H9 (cell line): ENCODE data around the gene FRMPD1. TPM values are rescaled to one million over a fixed set of nuclear protein-coding genes. Genes with fewer than 3 reads are reported as not detected.

Experiments used
- DNase-seq: peaks from one replicate; pipeline ENCODE4 v3.0.0-alpha.2; 2017
- H2AFZ ChIP-seq: one replicate; pipeline ENCODE4 v1.6.1; 2013; ENCODE audit warnings: mild to moderate bottlenecking, low read length, control low read depth, moderate library complexity
- H2AK5ac ChIP-seq: 2 replicates; pipeline ENCODE4 v1.6.1; 2013; ENCODE audit warnings: low read length, control low read depth, mixed read lengths; ENCODE audit not compliant: insufficient read length
- H2BK120ac ChIP-seq: one replicate; pipeline ENCODE4 v1.6.1; 2013; ENCODE audit warnings: low read depth, mild to moderate bottlenecking, low read length, control low read depth, inconsistent platforms; ENCODE audit not compliant: poor library complexity, severe bottlenecking
- H2BK12ac ChIP-seq: 2 replicates; pipeline ENCODE4 v1.6.1; 2013; ENCODE audit warnings: low read length, control low read depth, mixed read lengths, low read depth; ENCODE audit not compliant: insufficient read length
- H2BK15ac ChIP-seq: 2 replicates; pipeline ENCODE4 v1.6.1; 2013; ENCODE audit warnings: low read depth, low read length, control low read depth
- H2BK20ac ChIP-seq: one replicate; pipeline ENCODE4 v1.6.1; 2013; ENCODE audit warnings: low read depth, mild to moderate bottlenecking, low read length, control low read depth, inconsistent platforms; ENCODE audit not compliant: poor library complexity, severe bottlenecking
- H2BK5ac ChIP-seq: 2 replicates; pipeline ENCODE4 v1.6.1; 2013; ENCODE audit warnings: low read length, control low read depth, mixed read lengths; ENCODE audit not compliant: insufficient read length
- H3K14ac ChIP-seq: 2 replicates; pipeline ENCODE4 v1.6.1; 2013; ENCODE audit warnings: low read length, control low read depth; ENCODE audit not compliant: insufficient read depth
- H3K18ac ChIP-seq: 2 replicates; pipeline ENCODE4 v1.6.1; 2013; ENCODE audit warnings: low read depth, mild to moderate bottlenecking, mixed read lengths, low read length, control low read depth; ENCODE audit not compliant: insufficient read length
- H3K23ac ChIP-seq: 2 replicates; pipeline ENCODE4 v1.6.1; 2013; ENCODE audit warnings: low read length, control low read depth, mixed read lengths, low read depth; ENCODE audit not compliant: insufficient read length
- H3K23me2 ChIP-seq: 2 replicates; pipeline ENCODE4 v1.6.1; 2013; ENCODE audit warnings: low read depth, mild to moderate bottlenecking, mixed read lengths, low read length, control low read depth; ENCODE audit not compliant: insufficient read length, poor library complexity, severe bottlenecking
- H3K27ac ChIP-seq: 2 replicates; pipeline ENCODE4 v1.5.1; 2013; ENCODE audit warnings: low read length, control low read depth, mixed read lengths, low read depth; ENCODE audit not compliant: insufficient read length
- H3K27me3 ChIP-seq: 2 replicates; pipeline ENCODE4 v1.6.1; 2013; ENCODE audit warnings: low read length, control low read depth, inconsistent platforms; ENCODE audit not compliant: insufficient read depth
- H3K4ac ChIP-seq: 2 replicates; pipeline ENCODE4 v1.6.1; 2013; ENCODE audit warnings: low read depth, mild to moderate bottlenecking, control low read depth, inconsistent platforms, low read length, moderate library complexity
- H3K4me1 ChIP-seq: 2 replicates; pipeline ENCODE4 v1.6.1; 2013; ENCODE audit warnings: low read length, control low read depth, inconsistent platforms; ENCODE audit not compliant: insufficient read depth
- H3K4me2 ChIP-seq: 2 replicates; pipeline ENCODE4 v1.6.1; 2013; ENCODE audit warnings: low read length, control low read depth, mixed read lengths; ENCODE audit not compliant: insufficient read length, insufficient read depth
- H3K56ac ChIP-seq: 2 replicates; pipeline ENCODE4 v1.6.1; 2013; ENCODE audit warnings: low read depth, mild to moderate bottlenecking, mixed read lengths, low read length, control low read depth; ENCODE audit not compliant: insufficient read length
- H3K79me1 ChIP-seq: 2 replicates; pipeline ENCODE4 v1.6.1; 2013; ENCODE audit warnings: low read depth, mild to moderate bottlenecking, moderate library complexity, low read length, control low read depth, inconsistent platforms; ENCODE audit not compliant: insufficient read depth, poor library complexity, severe bottlenecking
- H3K79me2 ChIP-seq: 2 replicates; pipeline ENCODE4 v1.6.1; 2013; ENCODE audit warnings: low read length, control low read depth, inconsistent platforms; ENCODE audit not compliant: insufficient read depth
- H3K9ac ChIP-seq: 2 replicates; pipeline ENCODE4 v1.6.1; 2013; ENCODE audit warnings: low read length, control low read depth, mixed read lengths; ENCODE audit not compliant: insufficient read length; ENCODE audit errors: extremely low read depth
- H3K9me3 ChIP-seq: one replicate; pipeline ENCODE4 v1.6.1; 2013; ENCODE audit warnings: low read depth, low read length, inconsistent platforms; ENCODE audit not compliant: control insufficient read depth
- H3T11ph ChIP-seq: one replicate; pipeline ENCODE4 v1.6.1; 2013; ENCODE audit warnings: mild to moderate bottlenecking, low read length, control low read depth, inconsistent platforms
- H4K20me1 ChIP-seq: one replicate; pipeline ENCODE4 v1.6.1; 2013; ENCODE audit not compliant: control insufficient read depth, insufficient read length, insufficient read depth
- H4K5ac ChIP-seq: 2 replicates; pipeline ENCODE4 v1.6.1; 2013; ENCODE audit warnings: low read depth, mild to moderate bottlenecking, mixed read lengths, low read length, control low read depth; ENCODE audit not compliant: insufficient read length
- H4K8ac ChIP-seq: replicated peaks from 2 replicates; pipeline ENCODE4 v1.6.1; 2013; ENCODE audit warnings: low read length, control low read depth, mixed read lengths, low read depth; ENCODE audit not compliant: insufficient read length
- H4K91ac ChIP-seq: 2 replicates; pipeline ENCODE4 v1.6.1; 2013; ENCODE audit warnings: low read depth, mild to moderate bottlenecking, moderate library complexity, mixed read lengths, low read length, control low read depth; ENCODE audit not compliant: insufficient read length
- H3K27ac Mint-ChIP-seq, 3 experiments: 2 replicates in 2 of 3; 3 replicates in 1 of 3; pipeline ENCODE4 v1.8.0; 2020 to 2021; ENCODE audit warnings: mixed read lengths in 3 of 3, mild to moderate bottlenecking in 1 of 3, moderate library complexity in 1 of 3
- H3K27me3 Mint-ChIP-seq: 2 replicates; pipeline ENCODE4 v1.8.0; 2021; ENCODE audit warnings: low read depth, mild to moderate bottlenecking, moderate library complexity, mixed read lengths
- H3K36me3 Mint-ChIP-seq, 3 experiments: 2 replicates in 2 of 3; 3 replicates in 1 of 3; pipeline ENCODE4 v1.8.0; 2020 to 2021; ENCODE audit warnings: low read depth in 3 of 3, mixed read lengths in 3 of 3; ENCODE audit not compliant: insufficient read depth in 1 of 3
- H3K4me1 Mint-ChIP-seq, 2 experiments: 2 replicates each; pipeline ENCODE4 v1.8.0; 2020; ENCODE audit warnings: mixed read lengths in 2 of 2
- H3K4me3 Mint-ChIP-seq, 2 experiments: 2 replicates in 1 of 2; 3 replicates in 1 of 2; pipeline ENCODE4 v1.8.0; 2020 to 2021; ENCODE audit warnings: mild to moderate bottlenecking in 2 of 2, mixed read lengths in 2 of 2, moderate library complexity in 1 of 2
- H3K9me3 Mint-ChIP-seq, 2 experiments: 2 replicates in 1 of 2; 3 replicates in 1 of 2; pipeline ENCODE4 v1.8.0; 2020; ENCODE audit warnings: mild to moderate bottlenecking in 2 of 2, mixed read lengths in 2 of 2, moderate library complexity in 1 of 2
- CTCF ChIP-seq: fragments of 200-600 bp; sonication (generic); conservative IDR thresholded peaks from 3 replicates; pipeline ENCODE4 v1.8.0; 2021; ENCODE audit warnings: antibody characterized with exemption, mild to moderate bottlenecking
- WGBS: extraction: QIAGEN DNeasy Blood & Tissue Kit; methylation state at CpG from one replicate; pipeline ENCODE4 v1.1.7; 2013; ENCODE audit warnings: missing lambda C conversion rate, low lambda C conversion rate, mixed read lengths; ENCODE audit not compliant: insufficient read length; ENCODE audit errors: extremely low coverage; 5-methylcytosine and 5-hydroxymethylcytosine counted together
- total RNA-seq: library from RNA; stranded (reverse); gene quantifications from 2 replicates; pipeline ENCODE4 v1.2.1, GENCODE V29; 2021

Gene FRMPD1
- total RNA-seq, 1 experiment from 2014 or later: 0.04 TPM

- Histone ChIP-seq H4K91ac (no peak overlapping the region), H3K23me2 (no peaks in the 10 kb centered on the region), H3K18ac (no peak overlapping the region), H2BK12ac (no peak overlapping the region), H3K9ac (no peak overlapping the region), H3K4me1 (no peaks in the 10 kb centered on the region), H3K56ac (no peak overlapping the region), H3T11ph (no peak overlapping the region), H4K20me1 (no peaks in the 10 kb centered on the region), H3K79me1 (no peaks in the 10 kb centered on the region), H3K27me3 (no peaks in the 10 kb centered on the region), H4K8ac (no peak overlapping the region), H2BK120ac (no peak overlapping the region), H3K4me2 (no peak overlapping the region), H3K9me3 (no peaks in the 10 kb centered on the region), H2AFZ (no peak overlapping the region), H2BK15ac (no peak overlapping the region), H2BK5ac (no peak overlapping the region), H3K14ac (no peak overlapping the region), H3K23ac (no peak overlapping the region), H2BK20ac (no peak overlapping the region), H2AK5ac (no peak overlapping the region), H3K27ac (no peak overlapping the region), H3K4ac (no peak overlapping the region), H4K5ac (no peak overlapping the region), H3K79me2 (no peaks in the 10 kb centered on the region)
- no peak overlapping the region; a peak in 1 of 7 replicates for H3K27ac Mint-ChIP-seq
- TF ChIP-seq CTCF: no peak
- H3K4me1 Mint-ChIP-seq: peaks cover 2 to 8% of the 10 kb centered on the region in 2 experiments
- no CpG with 5 or more reads among the region's 24 CpGs for whole genome bisulfite sequencing
- no peaks in the 10 kb centered on the region for H3K36me3 Mint-ChIP-seq
- no peaks in the 10 kb centered on the region for H3K9me3 Mint-ChIP-seq
- no peak for DNase-seq
- peaks cover 14% of the 10 kb centered on the region for H3K27me3 Mint-ChIP-seq
- no peak overlapping the region for H3K4me3 Mint-ChIP-seq
Measured at GRCh38 chr9:37746448-37747270, 95.9 kb downstream of the FRMPD1 start.
